GM21528 (cell line): ENCODE data around the gene HMG20B.
"Not testable (repeated sequence)": the region's sequence is repeated elsewhere in the genome, so short reads cannot be mapped to it uniquely, and the experiment has no call there.

ENCODE experiments used
- ATAC-seq: cut with Tn5 transposase; IDR thresholded peaks from one replicate; pipeline ENCODE4 v1.9.1; 2021; ENCODE audit warnings: mild to moderate bottlenecking, moderate library complexity; ENCODE audit not compliant: unreplicated experiment, low FRiP score

The HMG20B gene

DNA sequence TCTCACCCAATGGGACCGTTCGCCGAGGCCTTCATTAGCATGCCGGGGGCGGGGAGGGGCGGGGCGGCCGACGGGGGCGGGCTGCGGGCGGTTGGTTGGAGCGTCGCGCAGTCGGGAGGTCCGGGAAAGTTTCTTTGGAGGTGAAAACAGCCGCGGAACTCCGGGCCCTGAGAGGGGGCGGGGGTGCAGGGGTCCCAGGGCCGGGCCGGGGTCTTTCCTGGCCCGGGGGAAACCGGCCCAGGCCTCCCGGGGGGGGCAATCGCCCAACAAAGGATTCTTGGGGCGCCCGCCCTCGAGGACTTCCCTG lies at the start of gene HMG20B:
TSS of gene HMG20B (plus strand) at position 90 of the 307 bp plus-strand sequence. CDS start 366 bp downstream, outside the sequence.
- no peak for ATAC-seq

DNA sequence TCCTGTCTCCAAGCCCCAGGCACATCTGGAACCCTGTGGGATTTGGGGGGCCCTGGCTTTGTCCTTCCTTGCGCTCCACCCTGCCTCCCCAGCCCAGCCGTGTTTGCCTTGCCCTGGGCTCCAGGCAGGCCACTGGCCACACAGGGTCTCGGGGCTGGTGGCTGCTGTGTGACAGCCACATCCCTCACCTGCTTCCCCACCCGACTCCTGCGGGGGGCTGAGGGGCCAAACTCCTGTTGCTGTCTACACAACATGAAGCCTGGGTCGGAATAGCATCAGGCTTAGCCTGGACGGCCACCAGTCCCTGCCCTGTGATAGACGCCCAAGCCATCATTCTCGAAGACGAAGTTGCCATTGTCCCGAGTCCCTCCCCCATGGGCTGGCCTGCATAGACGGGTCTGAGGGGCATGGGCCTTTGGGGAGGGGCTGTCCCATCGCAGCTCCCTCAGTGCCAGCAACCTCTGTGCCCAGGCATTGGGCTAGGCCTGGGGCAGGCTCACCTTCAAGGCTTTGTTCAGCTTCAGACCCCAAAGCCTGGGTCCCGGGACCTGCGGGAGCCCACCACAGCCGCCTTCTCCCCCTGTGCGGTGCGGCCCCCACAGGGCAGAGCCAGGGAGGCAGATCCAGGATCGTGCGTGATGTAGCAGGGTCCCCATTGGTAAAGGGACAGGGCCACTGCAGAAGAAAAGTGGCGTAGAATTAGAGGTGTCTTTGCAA lies 49.2 kb upstream of the HMG20B start:
- ATAC-seq = no peak

DNA sequence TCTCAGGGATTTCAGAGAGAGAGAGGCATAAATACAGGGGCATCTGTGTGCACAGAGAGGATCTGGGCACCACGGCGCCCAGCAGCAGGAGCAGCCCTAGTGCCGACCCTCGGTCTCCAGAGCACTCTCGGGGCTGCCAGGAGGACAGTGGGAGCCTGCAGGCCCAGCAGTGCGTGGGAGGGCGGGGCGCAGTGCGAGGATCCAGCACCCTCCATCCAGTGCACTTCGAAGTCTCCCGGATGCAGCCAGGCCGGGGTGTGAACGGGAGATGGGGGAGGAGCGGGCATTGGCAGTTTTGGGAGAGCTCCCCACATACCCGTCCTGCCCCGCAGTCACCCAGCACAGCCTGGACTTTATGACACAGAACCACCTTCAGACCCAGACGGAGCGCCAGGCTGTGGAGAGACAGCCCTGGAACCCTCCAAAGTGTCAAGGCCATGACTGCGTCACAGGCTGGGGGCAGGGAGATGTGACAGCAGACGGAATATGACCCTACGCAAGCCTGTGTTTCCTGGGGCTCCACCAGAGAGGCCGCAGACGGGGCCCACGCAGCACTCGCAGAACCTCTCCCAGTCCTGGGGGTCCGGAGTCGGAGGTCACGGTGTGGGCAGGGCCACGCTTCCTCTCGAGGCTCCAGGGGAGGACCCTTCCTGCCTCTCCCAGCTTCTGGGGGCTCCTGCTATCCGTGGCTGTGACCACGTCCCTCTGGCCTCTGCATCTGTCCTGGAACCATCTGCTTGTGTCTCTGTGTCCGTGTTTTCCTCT lies 48.5 kb upstream of the HMG20B start:
- ATAC-seq = no peak

DNA sequence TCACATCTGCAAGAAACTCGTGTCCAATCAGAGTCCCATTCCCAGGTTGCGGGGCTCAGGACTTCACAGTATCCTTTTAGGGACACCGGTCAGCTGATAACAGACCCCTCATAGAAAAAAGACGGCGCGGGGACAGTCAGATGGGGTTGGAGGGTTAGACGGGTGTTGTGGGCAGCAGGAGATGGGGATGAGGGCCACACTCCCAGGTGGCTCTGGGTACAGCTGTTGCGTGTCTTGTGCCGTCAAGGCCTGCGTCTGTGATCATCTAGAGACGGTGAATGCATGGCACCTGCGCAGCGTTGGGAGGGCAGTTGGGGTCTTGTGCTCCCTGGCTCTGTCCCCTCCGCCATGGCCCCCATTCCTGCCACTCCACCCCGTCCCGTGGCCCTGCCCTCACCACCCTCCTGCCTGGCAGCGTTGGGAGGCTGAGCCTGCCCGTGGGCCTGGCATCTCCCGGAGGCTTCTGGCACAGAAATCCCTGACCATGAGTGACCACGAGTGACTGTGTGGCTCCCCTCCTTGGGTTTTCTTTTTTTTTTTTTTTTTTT lies 47.8 kb upstream of the HMG20B start:
- no peak for ATAC-seq

DNA sequence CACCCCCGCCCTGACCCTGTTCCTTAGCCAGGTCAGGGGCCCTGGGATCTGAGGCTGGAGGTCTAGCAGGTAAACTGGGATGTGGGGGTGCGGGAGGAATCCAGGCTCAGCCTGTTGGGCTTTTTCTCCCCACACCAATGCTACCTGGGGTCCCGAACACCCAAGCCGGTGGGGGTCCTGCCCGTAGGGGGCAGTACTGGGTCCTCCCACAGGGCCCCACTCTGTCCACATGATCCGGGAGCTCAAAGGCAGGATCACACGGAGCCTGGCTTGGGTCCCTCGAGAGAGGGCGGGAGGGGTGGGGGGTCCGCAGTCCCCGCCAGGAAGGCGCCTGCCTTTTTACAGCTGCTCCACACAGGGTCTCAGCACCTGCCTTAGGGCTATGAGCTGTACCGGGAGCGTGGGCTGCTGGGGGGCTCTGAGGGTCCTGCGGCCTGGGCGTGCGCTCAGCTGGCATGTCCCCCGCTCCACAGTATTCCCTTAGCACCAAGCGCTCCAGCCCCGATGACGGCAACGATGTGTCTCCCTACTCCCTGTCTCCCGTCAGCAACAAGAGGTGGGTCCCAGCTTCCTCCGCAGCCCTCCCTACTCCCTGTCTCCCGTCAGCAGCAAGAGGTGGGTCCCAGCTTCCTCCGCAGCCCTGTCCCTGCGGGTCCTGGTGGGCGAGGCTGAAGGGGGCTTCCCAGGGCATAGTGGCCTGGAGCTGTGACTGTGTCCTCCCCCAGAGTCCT lies 46.1 kb upstream of the HMG20B start:
- no peak for ATAC-seq

DNA sequence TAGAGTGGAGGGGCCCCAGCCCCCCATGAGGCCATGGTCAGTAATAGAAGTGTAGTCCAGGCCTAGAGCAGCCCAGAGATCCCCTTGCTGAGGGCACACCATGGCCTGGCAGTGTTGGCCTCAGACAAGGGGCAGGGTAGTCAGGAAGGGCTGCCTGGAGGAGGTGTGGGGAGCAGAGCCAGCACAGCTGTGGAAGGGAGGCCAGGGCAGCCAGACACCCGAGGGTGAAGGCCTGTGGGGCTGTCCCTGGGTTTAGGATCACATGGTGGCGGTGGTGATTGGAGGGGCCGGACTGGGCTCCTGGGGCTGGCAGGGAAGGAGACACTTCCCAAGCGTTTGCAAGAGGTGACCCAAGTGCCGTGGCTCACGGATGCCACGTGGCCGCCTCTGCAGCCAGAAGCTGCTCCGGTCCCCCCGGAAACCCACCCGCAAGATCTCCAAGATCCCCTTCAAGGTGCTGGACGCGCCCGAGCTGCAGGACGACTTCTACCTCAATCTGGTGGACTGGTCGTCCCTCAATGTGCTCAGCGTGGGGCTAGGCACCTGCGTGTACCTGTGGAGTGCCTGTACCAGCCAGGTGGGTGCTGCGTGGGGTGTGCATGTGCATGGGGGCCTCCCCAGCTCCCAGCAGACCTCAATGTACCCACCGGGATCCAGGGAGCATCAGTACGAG lies 45.4 kb upstream of the HMG20B start:
- no peak for ATAC-seq

DNA sequence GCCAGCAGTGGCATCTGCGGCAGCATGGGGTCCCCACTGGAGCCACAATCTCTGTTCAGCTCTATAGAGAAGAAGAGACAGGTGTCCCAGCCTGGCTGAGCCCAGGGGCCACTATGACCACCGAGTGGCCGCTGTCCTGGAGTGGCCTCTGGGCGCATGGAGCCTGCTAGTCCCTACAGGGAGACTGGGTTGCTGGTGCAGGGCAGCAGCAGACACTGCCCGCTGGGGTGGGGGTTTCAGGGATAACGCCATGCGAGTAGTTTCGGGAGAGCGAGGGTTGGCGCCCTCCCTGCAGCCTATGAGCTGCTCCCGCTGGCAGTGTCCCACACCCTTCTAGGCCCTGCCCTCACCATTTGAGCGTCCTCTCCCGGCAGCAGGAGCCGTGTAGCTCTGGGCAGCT lies 44.7 kb upstream of the HMG20B start:
- no peak for ATAC-seq

DNA sequence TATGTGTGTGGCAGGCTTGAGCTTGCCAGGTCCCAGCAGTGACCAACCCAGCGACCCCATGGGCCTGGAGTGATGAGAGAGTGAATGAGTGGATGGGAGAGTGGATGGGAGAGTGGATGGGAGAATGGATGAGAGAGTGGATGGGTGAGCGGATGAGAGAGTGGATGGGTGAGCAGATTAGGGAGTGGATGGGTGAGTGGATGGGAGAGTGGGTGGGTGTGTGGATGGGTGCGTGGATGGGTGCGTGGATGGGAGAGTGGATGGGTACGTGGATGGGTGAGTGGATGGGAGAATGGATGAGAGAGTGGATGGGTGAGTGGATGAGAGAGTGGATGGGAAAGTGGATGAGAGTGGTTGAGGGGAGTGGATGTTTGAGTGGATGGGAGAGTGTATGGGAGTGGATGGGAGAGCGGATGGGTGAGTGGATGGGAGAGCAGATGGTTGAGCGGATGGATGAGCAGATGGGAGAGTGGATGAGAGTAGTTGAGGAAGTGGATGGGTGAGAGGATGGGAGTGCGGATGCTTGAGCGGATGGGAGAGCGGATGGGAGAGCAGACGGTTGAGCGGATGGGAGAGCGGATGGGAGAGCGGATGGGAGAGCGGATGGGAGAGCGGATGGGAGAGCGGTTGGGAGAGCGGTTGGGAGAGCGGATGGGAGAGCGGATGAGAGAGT lies 44.1 kb upstream of the HMG20B start:
- ATAC-seq = no peak

DNA sequence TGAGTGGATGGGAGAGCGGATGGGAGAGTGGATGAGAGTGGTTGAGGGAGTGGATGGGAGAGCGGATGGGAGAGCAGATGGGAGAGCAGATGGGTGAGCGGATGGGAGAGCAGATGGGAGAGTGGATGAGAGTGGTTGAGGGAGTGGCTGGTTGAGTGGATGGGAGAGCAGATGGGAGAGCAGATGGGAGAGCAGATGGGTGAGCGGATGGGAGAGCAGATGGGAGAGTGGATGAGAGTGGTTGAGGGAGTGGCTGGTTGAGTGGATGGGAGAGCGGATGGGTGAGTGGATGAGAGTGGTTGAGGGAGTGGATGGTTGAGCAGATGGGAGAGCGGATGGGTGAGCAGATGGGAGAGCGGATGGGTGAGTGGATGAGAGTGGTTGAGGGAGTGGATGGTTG lies 43.4 kb upstream of the HMG20B start:
- not testable (repeated sequence) for ATAC-seq

DNA sequence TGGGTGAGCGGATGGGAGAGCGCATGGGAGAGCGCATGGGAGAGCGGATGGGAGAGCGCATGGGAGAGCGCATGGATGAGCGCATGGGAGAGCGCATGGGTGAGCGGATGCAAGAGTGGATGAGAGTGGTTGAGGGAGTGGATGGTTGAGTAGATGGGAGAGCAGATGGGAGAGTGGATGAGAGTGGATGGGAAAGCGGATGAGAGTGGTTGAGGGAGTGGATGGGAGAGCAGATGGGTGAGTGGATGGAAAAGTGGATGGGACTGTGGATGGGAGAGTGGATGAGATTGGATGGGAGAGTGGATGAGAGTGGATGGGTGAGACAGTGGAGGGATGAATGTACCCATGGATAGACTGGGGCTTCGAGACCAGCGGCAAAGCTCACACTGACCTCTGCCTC lies 42.4 kb upstream of the HMG20B start:
- ATAC-seq = no peak

DNA sequence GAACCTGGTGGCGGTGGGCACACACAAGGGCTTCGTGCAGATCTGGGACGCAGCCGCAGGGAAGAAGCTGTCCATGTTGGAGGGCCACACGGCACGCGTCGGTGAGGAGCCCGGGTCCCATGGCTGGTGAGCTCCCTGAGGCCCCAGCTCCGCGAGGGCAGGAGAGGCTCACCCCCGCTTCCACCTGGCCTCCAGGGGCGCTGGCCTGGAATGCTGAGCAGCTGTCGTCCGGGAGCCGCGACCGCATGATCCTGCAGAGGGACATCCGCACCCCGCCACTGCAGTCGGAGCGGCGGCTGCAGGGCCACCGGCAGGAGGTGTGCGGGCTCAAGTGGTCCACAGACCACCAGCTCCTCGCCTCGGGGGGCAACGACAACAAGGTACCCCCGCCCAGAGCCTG lies 41.0 kb upstream of the HMG20B start:
- ATAC-seq = no peak

DNA sequence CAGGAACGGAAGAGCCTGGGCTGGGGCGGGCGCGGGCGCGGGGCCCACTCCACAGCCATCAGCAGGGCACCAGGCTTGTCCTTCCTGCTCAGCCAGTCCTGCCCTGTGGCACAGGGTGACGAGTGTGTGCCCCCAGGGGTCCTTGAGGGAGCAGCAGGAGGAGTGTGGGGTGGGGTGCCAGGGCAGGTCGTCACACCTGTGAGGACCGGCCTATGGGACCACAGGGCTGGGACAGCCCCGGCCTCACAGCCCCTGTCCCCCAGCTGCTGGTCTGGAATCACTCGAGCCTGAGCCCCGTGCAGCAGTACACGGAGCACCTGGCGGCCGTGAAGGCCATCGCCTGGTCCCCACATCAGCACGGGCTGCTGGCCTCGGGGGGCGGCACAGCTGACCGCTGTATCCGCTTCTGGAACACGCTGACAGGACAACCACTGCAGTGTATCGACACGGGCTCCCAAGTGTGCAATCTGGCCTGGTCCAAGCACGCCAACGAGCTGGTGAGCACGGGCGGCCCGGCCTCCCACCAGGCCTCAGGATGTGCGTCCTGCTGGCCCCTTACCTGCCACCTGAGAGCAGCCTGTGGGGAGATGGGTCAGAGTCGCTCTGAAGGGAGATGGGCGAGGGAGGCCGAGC lies 40.5 kb upstream of the HMG20B start:
- ATAC-seq = no peak

DNA sequence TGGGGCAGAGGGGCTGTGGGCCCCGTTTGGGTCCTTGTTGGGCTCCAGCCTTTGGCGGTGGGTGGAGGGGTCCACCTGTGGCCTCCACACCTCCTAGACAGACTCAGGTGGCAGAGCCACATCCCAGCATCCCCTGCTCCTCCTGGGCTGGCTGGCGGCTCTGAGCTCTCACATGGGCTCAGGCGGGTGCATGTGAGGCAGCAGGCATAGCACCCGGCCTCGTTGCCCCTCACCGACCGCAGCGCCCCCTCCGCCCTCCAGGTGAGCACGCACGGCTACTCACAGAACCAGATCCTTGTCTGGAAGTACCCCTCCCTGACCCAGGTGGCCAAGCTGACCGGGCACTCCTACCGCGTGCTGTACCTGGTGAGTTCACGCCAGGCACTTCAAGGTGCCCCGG lies 39.7 kb upstream of the HMG20B start:
- ATAC-seq = no peak

DNA sequence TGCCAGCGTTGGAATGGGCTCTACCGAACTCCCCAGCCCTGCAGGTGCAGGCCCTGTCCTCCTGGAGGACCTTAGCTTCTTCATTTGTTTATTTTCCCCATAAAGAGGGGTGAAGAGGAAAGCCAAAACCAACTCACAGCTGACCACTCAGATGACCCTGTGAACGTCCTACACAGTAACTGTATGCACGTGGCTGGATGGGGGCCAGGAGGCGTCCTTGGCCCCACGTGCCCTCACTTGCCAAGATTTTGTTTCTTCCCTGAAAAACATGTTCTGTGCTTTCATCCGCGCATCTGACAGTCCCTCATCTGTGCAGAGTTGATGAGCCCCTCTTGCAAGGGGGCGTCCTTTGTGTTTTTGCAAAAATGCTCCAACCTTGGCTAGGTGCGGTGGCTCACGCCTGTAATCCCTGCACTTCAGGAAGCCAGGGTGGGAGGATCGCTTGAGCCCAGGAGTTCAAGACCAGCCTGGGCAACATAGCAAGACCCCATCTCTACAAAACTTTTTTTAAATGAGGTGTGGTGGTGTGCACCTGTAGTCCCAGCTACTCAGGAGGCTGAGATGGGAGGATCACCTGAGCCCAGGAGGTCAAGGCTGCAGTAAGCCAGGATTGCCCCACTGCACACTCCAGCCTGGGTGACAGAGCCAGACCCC lies 39.1 kb upstream of the HMG20B start:
- ATAC-seq = no peak

DNA sequence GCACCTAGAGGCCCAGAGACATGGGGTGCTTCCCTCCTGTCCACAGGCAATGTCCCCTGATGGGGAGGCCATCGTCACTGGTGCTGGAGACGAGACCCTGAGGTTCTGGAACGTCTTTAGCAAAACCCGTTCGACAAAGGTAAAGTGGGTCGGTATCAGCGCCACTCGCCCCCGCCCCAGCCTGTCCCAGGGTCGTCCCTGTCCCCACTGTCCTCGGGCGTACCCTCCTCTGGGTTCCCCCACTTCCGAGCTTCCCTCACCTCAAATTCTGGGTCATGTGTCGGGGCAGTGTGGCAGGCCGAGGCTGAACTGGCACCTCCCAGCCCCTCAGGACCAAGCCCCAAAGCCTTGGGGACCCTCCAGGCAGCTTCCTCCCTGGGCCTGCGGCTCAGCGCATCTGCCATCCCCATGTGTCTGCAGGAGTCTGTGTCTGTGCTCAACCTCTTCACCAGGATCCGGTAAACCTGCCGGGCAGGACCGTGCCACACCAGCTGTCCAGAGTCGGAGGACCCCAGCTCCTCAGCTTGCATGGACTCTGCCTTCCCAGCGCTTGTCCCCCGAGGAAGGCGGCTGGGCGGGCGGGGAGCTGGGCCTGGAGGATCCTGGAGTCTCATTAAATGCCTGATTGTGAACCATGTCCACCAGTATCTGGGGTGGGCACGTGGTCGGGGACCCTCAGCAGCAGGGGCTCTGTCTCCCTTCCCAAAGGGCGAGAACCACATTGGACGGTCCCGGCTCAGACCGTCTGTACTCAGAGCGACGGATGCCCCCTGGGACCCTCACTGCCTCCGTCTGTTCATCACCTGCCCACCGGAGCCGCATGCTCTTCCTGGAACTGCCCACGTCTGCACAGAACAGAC lies 38.1 kb upstream of the HMG20B start:
- no peak for ATAC-seq

DNA sequence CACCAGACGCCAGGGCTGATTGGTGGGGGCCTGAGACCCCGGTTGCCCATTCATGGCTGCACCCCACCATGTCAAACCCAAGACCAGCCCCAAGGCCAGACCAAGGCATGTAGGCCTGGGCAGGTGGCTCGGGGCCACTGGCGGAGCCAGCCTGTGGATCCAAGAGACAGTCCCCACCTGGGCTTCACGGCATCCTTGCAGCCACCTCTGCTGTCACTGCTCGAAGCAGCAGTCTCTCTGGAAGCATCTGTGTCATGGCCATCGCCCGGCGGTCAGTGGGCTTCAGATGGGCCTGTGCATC lies 37.6 kb upstream of the HMG20B start:
- ATAC-seq = no peak

DNA sequence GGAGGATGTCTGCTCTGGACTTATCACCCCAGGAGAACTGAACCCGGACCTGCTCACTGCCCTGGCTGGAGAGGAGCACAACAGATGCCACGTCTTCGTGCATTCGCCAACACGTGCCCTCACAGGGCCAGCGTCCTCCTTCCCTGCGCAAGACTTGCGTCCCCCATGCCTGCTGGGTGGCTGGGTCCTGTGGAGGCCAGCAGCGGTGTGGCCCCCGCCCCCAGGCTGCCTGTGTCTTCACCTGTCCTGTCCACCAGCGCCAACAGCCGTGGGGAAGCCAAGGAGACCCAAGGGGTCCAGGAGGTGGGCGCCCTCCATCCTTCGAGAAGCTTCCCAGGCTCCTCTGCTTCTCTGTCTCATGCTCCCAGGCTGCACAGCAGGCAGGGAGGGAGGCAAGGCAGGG lies 37.2 kb upstream of the HMG20B start:
- no peak for ATAC-seq

DNA sequence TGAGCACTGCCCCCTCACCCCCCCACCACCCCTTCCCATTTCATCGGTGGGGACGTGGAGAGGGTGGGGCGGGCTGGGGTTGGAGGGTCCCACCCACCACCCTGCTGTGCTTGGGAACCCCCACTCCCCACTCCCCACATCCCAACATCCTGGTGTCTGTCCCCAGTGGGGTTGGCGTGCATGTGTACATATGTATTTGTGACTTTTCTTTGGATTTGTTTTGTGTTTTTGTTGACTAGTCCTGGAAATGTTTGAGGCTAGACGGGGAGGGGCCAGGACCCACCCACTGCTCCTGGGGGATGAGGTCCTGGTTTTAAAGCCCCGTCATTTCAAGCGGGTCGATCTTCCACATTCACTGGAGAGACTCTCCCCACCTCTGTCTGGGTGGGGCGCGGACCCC lies 36.8 kb upstream of the HMG20B start:
- no peak for ATAC-seq
